DND-41 (cell line): Measurements from ENCODE around the gene UTP14C.

Experiments
- EZH2 ChIP-seq: IDR thresholded peaks from 3 replicates; pipeline ENCODE4 v1.6.1; 2012; ENCODE audit warnings: borderline replicate concordance, low read depth, mild to moderate bottlenecking, moderate library complexity, low read length, inconsistent platforms; ENCODE audit not compliant: severe bottlenecking
- TF ChIP-seq, protein P1 (sequence below): IDR thresholded peaks from 2 replicates; pipeline ENCODE4 v1.5.1; 2012; ENCODE audit warnings: borderline replicate concordance, low read length, moderate library complexity, mild to moderate bottlenecking; ENCODE audit not compliant: poor library complexity, severe bottlenecking; ENCODE audit errors: extremely low read depth

DNA sequence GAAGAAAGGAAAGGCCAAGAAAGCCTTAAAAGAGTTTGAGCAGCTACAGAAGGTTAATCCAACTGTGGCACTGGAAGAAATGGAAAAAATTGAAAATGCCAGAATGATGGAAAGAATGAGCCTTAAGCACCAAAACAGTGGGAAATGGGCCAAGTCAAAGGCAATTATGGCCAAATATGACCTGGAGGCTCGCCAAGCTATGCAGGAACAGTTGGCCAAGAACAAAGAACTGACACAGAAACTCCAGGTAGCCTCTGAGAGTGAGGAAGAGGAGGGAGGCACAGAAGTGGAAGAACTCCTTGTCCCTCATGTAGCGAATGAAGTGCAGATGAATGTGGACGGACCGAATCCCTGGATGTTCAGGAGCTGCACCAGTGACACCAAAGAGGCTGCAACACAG lies 5.1 kb downstream of the UTP14C start:
- TF ChIP-seq, protein P1, sequence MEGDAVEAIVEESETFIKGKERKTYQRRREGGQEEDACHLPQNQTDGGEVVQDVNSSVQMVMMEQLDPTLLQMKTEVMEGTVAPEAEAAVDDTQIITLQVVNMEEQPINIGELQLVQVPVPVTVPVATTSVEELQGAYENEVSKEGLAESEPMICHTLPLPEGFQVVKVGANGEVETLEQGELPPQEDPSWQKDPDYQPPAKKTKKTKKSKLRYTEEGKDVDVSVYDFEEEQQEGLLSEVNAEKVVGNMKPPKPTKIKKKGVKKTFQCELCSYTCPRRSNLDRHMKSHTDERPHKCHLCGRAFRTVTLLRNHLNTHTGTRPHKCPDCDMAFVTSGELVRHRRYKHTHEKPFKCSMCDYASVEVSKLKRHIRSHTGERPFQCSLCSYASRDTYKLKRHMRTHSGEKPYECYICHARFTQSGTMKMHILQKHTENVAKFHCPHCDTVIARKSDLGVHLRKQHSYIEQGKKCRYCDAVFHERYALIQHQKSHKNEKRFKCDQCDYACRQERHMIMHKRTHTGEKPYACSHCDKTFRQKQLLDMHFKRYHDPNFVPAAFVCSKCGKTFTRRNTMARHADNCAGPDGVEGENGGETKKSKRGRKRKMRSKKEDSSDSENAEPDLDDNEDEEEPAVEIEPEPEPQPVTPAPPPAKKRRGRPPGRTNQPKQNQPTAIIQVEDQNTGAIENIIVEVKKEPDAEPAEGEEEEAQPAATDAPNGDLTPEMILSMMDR = no peak
- TF ChIP-seq EZH2 = no peak
